Measurements from ENCODE around the gene NKPD1.

NKPD1 gene

GRCh38 chr19:45133661-45134060, 27.1 kb downstream of the NKPD1 start:
- no peak overlapping the region for H3K4me3 ChIP-seq (ENCODE audit: low read depth, low read length)
- no peak for DNase-seq (ENCODE audit: low read depth, low spot score)
- in situ Hi-C loops (cut with HindIII; ENCODE audit: low sequenced_read_pairs), result no loop called here
- no peak for TF ChIP-seq CTCF (IDR thresholded peaks at IDR 0.05; ENCODE audit: low read depth, low read length)

- peak; percentile 14 for DNase-seq (ENCODE audit: low read depth, low spot score)
- no peak overlapping the region for H3K4me3 ChIP-seq (ENCODE audit: low read depth, low read length)
- peak; percentile 29 for TF ChIP-seq CTCF (IDR thresholded peaks at IDR 0.05; ENCODE audit: low read depth, low read length)
- in situ Hi-C loops (cut with HindIII; ENCODE audit: low sequenced_read_pairs), result no loop called here
Observed at GRCh38 chr19:45130888-45131615, 29.7 kb downstream of the NKPD1 start.

- H3K4me3 ChIP-seq (ENCODE audit: low read depth, low read length), result no peak overlapping the region
- in situ Hi-C loops (cut with HindIII; ENCODE audit: low sequenced_read_pairs), result no loop called here
- no peak for DNase-seq (ENCODE audit: low read depth, low spot score)
- TF ChIP-seq CTCF (IDR thresholded peaks at IDR 0.05; ENCODE audit: low read depth, low read length), result no peak
Observed at GRCh38 chr19:45130236-45130635, 30.5 kb downstream of the NKPD1 start.

GRCh38 chr19:45128806-45129205, 32.0 kb downstream of the NKPD1 start:
- H3K4me3 ChIP-seq (ENCODE audit: low read depth, low read length), result no peak overlapping the region
- no peak for TF ChIP-seq CTCF (IDR thresholded peaks at IDR 0.05; ENCODE audit: low read depth, low read length)
- DNase-seq (ENCODE audit: low read depth, low spot score), result no peak
- in situ Hi-C loops (cut with HindIII; ENCODE audit: low sequenced_read_pairs), result no loop called here

GRCh38 chr19:45128146-45128545, 32.6 kb downstream of the NKPD1 start:
- in situ Hi-C loops (cut with HindIII; ENCODE audit: low sequenced_read_pairs), result no loop called here
- DNase-seq (ENCODE audit: low read depth, low spot score), result no peak
- H3K4me3 ChIP-seq (ENCODE audit: low read depth, low read length), result no peak overlapping the region
- no peak for TF ChIP-seq CTCF (IDR thresholded peaks at IDR 0.05; ENCODE audit: low read depth, low read length)

- no peak for DNase-seq (ENCODE audit: low read depth, low spot score)
- TF ChIP-seq CTCF (IDR thresholded peaks at IDR 0.05; ENCODE audit: low read depth, low read length), result no peak
- in situ Hi-C loops (cut with HindIII; ENCODE audit: low sequenced_read_pairs), result no loop called here
- no peak overlapping the region for H3K4me3 ChIP-seq (ENCODE audit: low read depth, low read length)
Observed at GRCh38 chr19:45126654-45127053, 34.1 kb downstream of the NKPD1 start.
